Activated CD8-positive, alpha-beta T cell treated with anti-CD3 and anti-CD28 coated beads, Interleukin-2, amount 10 ng/mL, durations not matched to agents 7 days and 5 days (primary cell): ENCODE results near the gene ADARB1. TPM values are rescaled to one million over a fixed set of nuclear protein-coding genes. Genes with fewer than 3 reads are reported as not detected.

Source experiments
- ATAC-seq: fragments of 150-1000 bp; cut with Tn5 transposase; one replicate; pipeline ENCODE4 v1.10.0; 2021; ENCODE audit warnings: moderate library complexity
- CTCF ChIA-PET: fragments of 350-600 bp; sonication (Branson Sonifier 250); formaldehyde crosslinking; loops from one replicate; lab custom pipeline; 2021; ENCODE audit warnings: antibody characterized with exemption; lab: Charles Lee
- POLR2A ChIA-PET: fragments of 350-600 bp; sonication (Branson Sonifier 250); formaldehyde crosslinking; loops from one replicate; lab custom pipeline; 2021; ENCODE audit warnings: antibody characterized with exemption; lab: Charles Lee
- DNase-seq: peaks from one replicate; pipeline ENCODE4 v3.0.0-alpha.2; 2020
- H3K27ac Mint-ChIP-seq: one replicate; pipeline ENCODE4 v1.8.0; 2021; ENCODE audit warnings: mild to moderate bottlenecking, mixed read lengths
- H3K27me3 Mint-ChIP-seq: one replicate; pipeline ENCODE4 v1.8.0; 2021; ENCODE audit warnings: low read depth, mixed read lengths
- H3K36me3 Mint-ChIP-seq: one replicate; pipeline ENCODE4 v1.8.0; 2021; ENCODE audit warnings: low read depth, mixed read lengths
- H3K4me1 Mint-ChIP-seq: one replicate; pipeline ENCODE4 v1.8.0; 2021; ENCODE audit warnings: low read depth, mixed read lengths
- H3K4me3 Mint-ChIP-seq: one replicate; pipeline ENCODE4 v1.8.0; 2021; ENCODE audit warnings: mild to moderate bottlenecking, mixed read lengths
- H3K9me3 Mint-ChIP-seq: one replicate; pipeline ENCODE4 v1.8.0; 2022; ENCODE audit warnings: mixed read lengths; ENCODE audit not compliant: insufficient read depth
- total RNA-seq, 2 experiments: library from RNA; stranded (reverse); gene quantifications; one replicate each; pipeline ENCODE4 v1.2.3, GENCODE V29; 2021

The ADARB1 gene
- total RNA-seq, 2 experiments from 2014 or later = 52.9 to 66.2 TPM

DNA sequence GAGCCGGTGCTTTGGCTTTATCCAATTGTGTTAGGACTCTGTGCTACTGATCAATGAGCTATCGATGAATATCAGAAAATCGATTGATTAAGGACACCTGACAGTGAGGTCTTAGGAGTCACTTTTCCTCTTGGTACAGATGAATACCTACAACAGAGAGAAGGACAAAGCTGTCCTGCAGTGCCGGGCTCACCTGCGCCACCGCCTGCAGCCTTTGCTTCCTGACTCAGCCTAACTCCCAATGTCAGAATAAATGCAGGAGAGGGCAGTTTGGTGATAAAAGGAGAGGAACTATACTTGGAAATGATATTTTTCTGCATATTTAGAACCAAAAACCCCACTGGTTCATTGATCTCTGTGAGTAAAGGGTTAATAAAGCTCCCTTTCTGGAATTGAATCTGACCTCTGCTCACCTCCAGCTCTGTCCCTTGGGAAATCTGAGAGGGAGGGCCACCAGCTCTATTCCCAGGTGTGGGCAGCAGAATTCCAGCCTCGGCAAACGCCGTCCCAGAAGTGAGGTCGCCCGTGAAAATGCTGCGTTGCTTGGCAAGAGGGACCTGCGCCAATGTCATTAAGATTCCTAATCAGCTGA is 174.0 kb downstream of the ADARB1 start:
- peaks cover 12% of the 10 kb centered on the region for H3K9me3 Mint-ChIP-seq
- POLR2A ChIA-PET = no interaction called here

DNA sequence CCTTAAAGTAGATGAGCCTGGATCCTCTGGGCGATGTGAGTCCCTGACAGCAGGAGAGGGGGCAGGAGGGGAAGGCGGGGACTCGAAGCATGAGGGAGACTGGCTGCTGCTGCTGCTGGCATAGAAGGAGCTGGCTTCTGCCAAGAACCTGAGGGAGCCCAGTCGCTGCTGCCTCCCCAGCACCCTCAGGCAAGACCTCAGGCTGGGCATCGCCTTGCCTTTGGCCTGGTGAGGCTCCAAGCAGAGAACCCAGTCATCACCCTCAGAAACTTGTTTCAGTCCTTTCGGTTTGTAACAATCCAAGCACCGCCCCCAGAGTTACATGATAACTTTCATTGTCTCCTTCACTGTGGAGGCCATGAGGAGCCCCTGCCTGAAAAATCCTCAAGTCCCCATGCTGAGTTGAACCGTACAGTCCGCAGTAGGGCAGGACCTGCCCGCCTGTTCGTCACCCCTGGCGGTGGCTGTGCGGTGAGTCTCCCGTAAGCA is 174.6 kb downstream of the ADARB1 start:
- Mint-ChIP-seq H3K9me3 (peaks cover 7% of the 10 kb centered on the region), H3K27me3 (peaks cover 26% of the 10 kb centered on the region), H3K36me3 (no peaks in the 10 kb centered on the region), H3K27ac (no peak overlapping the region), H3K4me3 (no peak overlapping the region), H3K4me1 (no peaks in the 10 kb centered on the region)
- ATAC-seq (no peak), DNase-seq (no peak)
- ChIA-PET CTCF (no interaction called here), POLR2A (no interaction called here)

More for the DNA sequence above, 174.0 kb downstream of the ADARB1 start:
- no peak for ATAC-seq
- no peak overlapping the region for H3K4me3 Mint-ChIP-seq
- DNase-seq = no peak
- H3K27ac Mint-ChIP-seq = no peak overlapping the region
- peaks cover 4% of the 10 kb centered on the region for H3K36me3 Mint-ChIP-seq
- no peaks in the 10 kb centered on the region for H3K4me1 Mint-ChIP-seq
- CTCF ChIA-PET = interaction anchor here (0.8 kb wide), 1 partner anchor 14 kb away, joined by 3 read pairs; no protein-coding TSS in a partner anchor
- H3K27me3 Mint-ChIP-seq = peaks cover 26% of the 10 kb centered on the region

DNA sequence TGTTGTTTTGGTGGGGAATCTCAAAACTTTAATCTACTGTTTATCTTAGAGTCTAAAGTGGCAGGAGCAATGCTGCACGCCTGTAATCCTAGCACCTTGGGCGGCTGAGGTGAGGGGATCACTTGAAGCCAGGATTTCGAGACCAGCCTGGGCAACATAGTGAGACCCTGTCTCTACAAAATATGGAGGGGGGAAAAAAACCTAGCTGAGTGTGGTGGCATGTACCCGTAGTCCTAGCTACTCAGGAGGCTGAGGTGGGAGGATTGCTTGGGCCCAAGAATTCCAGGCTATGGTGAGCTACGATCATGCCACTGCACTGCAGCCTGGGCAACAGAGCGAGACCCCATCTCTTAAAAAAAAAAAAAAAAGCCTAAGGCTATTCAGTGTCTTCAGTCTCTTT is 175.2 kb downstream of the ADARB1 start:
- Mint-ChIP-seq H3K9me3 (no peaks in the 10 kb centered on the region), H3K36me3 (no peaks in the 10 kb centered on the region), H3K27ac (no peak overlapping the region), H3K4me3 (no peak overlapping the region), H3K4me1 (peaks cover under 1% of the 10 kb centered on the region), H3K27me3 (peaks cover 25% of the 10 kb centered on the region)
- DNase-seq (no peak), ATAC-seq (no peak)
- ChIA-PET CTCF (no interaction called here), POLR2A (no interaction called here)

DNA sequence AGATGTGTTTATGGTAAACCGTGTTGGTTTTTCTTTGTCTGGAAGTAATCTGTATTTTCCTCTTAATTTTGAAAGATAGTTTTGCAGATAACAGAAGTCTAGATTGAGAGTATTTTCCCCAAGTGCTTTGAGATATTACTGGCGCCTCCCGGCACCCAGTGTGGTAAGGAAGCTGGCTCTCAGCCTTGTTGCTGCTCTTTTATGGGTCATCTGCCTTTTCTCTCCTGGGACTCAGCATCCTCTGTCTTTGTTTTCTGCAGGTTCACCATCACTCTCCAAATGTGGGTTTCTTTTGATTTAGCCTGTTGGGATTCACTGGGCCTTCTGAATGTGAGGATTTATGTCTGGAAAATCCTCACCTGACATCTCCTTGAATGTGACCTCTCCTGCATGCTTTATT is 175.9 kb downstream of the ADARB1 start:
- Mint-ChIP-seq H3K36me3 (no peaks in the 10 kb centered on the region), H3K9me3 (no peaks in the 10 kb centered on the region), H3K4me1 (peaks cover 7% of the 10 kb centered on the region), H3K4me3 (no peak overlapping the region), H3K27me3 (peaks cover 30% of the 10 kb centered on the region), H3K27ac (no peak overlapping the region)
- ChIA-PET CTCF (no interaction called here), POLR2A (no interaction called here)
- ATAC-seq (no peak), DNase-seq (no peak)

DNA sequence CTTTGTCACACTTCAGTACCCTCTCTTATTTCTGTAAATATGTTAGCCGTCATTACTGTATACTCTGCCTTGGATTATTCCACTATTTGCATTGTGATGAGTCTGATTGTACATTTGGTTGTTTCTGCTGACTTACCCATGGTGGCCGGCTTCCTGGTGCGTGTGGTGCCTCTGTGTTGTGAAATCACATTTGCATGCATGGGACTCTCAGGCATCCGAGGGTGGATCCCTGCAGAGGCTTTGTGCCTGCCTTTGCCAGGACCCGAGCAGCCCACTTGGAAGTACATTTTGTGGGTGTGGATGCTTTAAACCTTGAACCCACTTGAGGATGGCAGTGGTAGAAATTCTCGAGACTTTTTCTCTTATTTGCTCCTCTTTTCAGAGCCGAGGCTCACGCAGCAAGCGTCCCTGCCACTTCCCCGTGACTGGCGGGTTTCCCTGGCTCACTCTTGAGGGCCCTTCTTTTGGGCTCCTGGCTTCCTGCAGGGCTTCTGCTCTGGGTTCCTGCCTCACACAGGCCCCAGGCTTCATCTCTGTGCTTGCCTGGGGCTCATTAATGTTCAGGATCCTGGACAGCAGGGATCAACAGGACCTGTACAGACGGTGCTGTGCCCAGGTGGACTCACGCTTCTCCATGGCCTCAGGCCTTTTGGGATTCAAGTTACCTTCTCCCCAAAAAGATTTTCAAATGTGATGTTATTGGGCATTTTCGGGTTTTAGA is 176.7 kb downstream of the ADARB1 start:
- peaks cover 15% of the 10 kb centered on the region for H3K4me1 Mint-ChIP-seq

DNA sequence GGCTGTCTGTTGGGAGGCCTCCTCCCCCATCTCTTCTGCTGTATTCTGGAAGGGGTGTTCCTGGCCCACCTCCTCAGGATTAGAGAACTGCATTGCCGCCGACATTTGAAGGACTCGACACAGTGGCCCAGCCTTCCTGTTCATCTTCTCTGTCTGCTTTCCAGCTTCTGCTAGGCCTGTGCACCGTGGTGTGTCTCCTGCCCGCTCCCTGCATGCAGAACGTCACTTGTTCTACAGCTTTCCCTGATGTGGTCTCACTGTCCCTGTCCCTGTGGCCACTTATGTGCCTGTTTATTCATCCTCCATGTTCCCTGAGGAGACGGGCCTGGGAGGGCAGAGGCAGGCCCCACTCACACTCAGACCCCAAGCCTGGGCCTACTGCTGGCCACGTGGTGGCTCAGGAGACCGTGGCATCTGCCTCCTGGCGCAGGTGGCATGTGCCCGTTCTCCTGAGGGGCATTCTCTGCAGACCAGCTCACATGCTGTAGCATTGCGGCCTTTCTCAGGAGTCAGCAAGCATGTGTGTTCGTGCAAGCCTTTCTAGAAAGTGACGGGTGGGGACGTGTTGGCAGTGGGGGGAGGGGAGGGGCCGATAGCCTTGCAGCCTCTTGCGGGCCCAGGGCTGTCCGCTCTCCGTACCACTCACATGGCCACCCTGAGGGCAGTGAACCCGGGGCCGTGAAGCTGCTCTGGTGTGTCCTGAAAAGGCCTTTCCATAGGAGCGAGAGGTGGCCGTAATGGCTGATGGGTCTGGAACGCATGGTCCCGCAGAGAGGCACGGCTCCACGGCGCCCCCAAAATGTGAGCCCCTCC is 177.5 kb downstream of the ADARB1 start:
- no peak overlapping the region for H3K27ac Mint-ChIP-seq
- CTCF ChIA-PET = no interaction called here
- DNase-seq (no peak), ATAC-seq (no peak)
- H3K4me1 Mint-ChIP-seq = peaks cover 23% of the 10 kb centered on the region
- no peak overlapping the region for H3K4me3 Mint-ChIP-seq
- H3K9me3 Mint-ChIP-seq = no peaks in the 10 kb centered on the region
- POLR2A ChIA-PET = no interaction called here
- peaks cover 25% of the 10 kb centered on the region for H3K27me3 Mint-ChIP-seq
- H3K36me3 Mint-ChIP-seq = no peaks in the 10 kb centered on the region

More for the DNA sequence above, 176.7 kb downstream of the ADARB1 start:
- DNase-seq (no peak), ATAC-seq (no peak)
- H3K27ac Mint-ChIP-seq = no peak overlapping the region
- peaks cover 28% of the 10 kb centered on the region for H3K27me3 Mint-ChIP-seq
- ChIA-PET POLR2A (no interaction called here), CTCF (no interaction called here)
- no peaks in the 10 kb centered on the region for H3K36me3 Mint-ChIP-seq
- no peak overlapping the region for H3K4me3 Mint-ChIP-seq
- no peaks in the 10 kb centered on the region for H3K9me3 Mint-ChIP-seq

DNA sequence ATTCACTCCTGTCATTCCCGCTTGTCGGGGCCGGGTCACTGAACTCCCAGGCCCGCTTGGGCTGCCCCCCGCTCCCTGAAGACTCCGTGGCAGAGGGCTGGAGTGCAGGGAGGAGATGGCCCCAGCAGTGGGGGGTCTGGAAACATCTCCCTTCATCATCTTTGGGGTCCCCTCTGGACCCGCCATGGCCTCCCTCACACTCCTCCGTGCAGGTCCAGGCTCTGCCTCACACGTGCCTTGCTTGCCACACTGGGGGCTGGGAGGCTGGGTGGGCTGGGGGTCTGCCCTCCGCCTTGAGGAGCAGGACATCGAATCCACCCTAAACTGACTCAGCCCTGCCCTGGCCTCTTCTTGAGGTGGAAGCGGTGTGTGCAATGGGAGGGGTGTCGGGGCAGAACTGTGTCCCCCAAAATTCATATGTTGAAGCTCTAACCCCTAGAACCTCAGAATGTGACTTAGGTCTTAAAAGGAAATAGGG is 178.1 kb downstream of the ADARB1 start:
- no peak for ATAC-seq

DNA sequence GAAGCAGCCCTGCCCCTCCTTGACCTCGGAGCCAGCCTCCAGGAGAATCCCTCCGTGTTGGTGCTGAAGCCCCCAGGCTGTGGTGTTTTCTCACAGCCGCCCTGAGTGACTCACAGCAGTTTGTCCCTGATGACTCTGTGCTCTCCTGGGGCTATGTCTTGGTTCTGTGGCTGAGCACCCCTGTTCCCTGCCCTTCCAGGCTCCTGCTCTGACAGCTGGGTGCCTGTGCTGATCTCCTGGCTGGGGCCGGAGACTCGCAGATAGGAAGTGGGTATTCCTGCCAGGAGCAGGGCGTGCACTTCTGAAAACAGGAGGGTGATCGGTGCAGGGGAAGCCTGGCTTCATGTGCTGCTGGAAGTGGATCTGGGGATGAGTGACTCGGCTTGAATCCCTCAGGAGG is 178.8 kb downstream of the ADARB1 start:
- H3K27me3 Mint-ChIP-seq = peaks cover 22% of the 10 kb centered on the region
- H3K4me3 Mint-ChIP-seq = no peak overlapping the region
- DNase-seq (no peak), ATAC-seq (no peak)
- ChIA-PET CTCF (no interaction called here), POLR2A (no interaction called here)
- no peak overlapping the region for H3K27ac Mint-ChIP-seq
- H3K4me1 Mint-ChIP-seq = peaks cover 31% of the 10 kb centered on the region
- H3K9me3 Mint-ChIP-seq = no peaks in the 10 kb centered on the region
- H3K36me3 Mint-ChIP-seq = no peaks in the 10 kb centered on the region

More for the DNA sequence above, 178.1 kb downstream of the ADARB1 start:
- H3K4me1 Mint-ChIP-seq = peaks cover 28% of the 10 kb centered on the region
- CTCF ChIA-PET = no interaction called here
- H3K27ac Mint-ChIP-seq = no peak overlapping the region
- POLR2A ChIA-PET = no interaction called here
- no peak overlapping the region for H3K4me3 Mint-ChIP-seq
- no peaks in the 10 kb centered on the region for H3K9me3 Mint-ChIP-seq
- peaks cover 23% of the 10 kb centered on the region for H3K27me3 Mint-ChIP-seq
- DNase-seq = no peak
- no peaks in the 10 kb centered on the region for H3K36me3 Mint-ChIP-seq

DNA sequence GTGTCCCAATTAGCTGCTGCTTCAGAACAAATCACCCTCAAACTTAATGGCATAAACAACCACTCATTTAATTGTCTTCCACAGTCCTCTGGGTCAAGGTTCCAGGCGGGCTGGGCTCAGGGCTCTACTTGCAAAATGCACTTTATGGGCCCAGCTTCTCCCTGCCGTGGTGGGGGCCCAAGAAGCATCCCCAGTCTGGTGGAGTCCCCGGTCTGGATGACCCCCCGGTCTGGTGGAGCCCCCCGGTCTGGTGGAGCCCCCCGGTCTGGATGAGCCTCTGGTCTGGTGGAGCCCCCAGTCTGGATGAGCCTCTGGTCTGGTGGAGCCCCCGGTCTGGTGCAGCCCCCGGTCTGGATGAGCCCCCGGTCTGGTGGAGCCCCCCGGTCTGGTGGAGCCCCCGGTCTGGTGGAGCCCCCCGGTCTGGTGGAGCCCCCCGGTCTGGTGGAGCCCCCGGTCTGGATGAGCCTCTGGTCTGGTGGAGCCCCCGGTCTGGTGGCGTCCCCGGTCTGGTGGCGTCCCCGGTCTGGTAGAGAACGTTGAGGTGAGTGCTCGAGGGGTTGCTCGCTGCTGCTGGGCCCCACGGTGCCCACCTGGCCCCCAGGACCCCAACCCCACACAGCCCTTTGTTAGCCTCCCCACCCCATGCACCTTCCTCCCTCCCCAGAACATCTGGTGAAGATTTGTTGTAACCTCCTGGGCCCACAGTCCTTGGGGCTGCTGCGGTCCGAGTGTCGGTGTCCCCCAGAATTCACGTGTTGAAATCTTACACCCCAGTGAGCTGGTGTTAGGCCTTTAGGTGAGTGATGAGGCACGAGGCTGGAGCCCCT is 179.5 kb downstream of the ADARB1 start:
- peaks cover 32% of the 10 kb centered on the region for H3K4me1 Mint-ChIP-seq
- ChIA-PET POLR2A (no interaction called here), CTCF (no interaction called here)
- no peak overlapping the region for H3K27ac Mint-ChIP-seq
- no peaks in the 10 kb centered on the region for H3K9me3 Mint-ChIP-seq
- ATAC-seq (no peak), DNase-seq (no peak)
- H3K4me3 Mint-ChIP-seq = no peak overlapping the region
- no peaks in the 10 kb centered on the region for H3K36me3 Mint-ChIP-seq
- H3K27me3 Mint-ChIP-seq = peaks cover 18% of the 10 kb centered on the region

DNA sequence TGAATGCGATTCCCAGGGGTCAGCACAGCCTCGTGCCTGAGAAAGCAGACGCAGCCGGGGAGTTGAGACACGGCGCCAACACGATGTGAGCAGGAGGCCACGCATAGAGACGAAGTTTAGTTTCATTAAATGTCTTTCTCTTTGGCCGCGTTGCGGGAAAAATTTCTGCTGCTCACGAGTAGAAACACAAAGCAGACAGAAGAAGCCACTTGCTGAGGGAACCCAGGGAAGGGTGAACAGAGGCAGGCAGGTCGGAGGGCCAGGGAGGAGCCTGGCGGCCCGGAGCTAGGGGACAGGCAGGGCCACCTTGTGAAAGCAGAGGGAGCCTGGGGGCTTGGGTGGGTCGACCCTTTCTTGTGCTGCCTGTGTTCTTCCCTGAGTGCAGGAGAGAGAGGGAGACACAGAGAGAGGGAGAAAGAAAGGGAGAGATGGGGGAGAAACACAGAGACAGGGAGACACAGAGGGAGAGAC is 180.1 kb downstream of the ADARB1 start:
- H3K4me1 Mint-ChIP-seq = peaks cover 32% of the 10 kb centered on the region
- ATAC-seq (no peak), DNase-seq (no peak)
- POLR2A ChIA-PET = no interaction called here
- no peak overlapping the region for H3K4me3 Mint-ChIP-seq
- CTCF ChIA-PET = no interaction called here
- H3K36me3 Mint-ChIP-seq = no peaks in the 10 kb centered on the region
- H3K27ac Mint-ChIP-seq = no peak overlapping the region
- no peaks in the 10 kb centered on the region for H3K9me3 Mint-ChIP-seq
- peaks cover 14% of the 10 kb centered on the region for H3K27me3 Mint-ChIP-seq

DNA sequence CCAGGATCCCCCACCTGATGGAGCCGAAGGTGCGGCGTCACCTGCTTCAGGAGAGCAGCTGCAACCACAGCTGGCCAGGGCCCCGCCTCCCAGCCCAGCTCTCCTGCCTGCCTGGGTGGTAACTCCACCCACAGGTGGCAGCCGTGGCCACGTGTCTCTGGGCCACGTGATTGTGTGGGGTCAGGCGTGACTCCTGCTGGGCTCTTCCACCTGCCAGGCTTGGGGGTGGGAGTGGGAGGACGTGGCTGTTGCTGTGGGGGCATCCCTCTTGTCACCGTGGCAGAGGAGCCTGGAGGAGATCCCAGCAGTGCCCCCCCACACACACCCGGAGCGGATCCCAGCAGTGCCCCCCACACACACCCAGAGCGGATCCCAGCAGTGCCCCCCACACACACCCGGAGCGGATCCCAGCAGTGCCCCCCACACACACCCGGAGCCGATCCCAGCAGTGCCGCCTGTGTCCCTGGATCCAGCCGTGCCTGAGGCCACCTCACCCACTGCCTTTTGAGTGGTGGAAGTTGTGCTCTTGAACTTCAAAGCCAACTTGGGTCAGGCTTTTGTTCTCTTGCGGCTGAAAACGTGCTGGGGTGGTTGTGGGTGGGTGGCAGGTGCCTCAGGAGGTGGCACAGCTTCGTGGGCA is 181.1 kb downstream of the ADARB1 start:
- Mint-ChIP-seq H3K9me3 (no peaks in the 10 kb centered on the region), H3K4me3 (no peak overlapping the region), H3K4me1 (peaks cover 32% of the 10 kb centered on the region), H3K36me3 (no peaks in the 10 kb centered on the region), H3K27me3 (peaks cover 17% of the 10 kb centered on the region), H3K27ac (no peak overlapping the region)
- peak; percentile 52 for DNase-seq
- ChIA-PET CTCF (interaction anchor here (0.7 kb wide), 1 partner anchor 127 kb away, joined by 3 read pairs; no protein-coding TSS in a partner anchor), POLR2A (no interaction called here)
- ATAC-seq = no peak
